NCI-H2029 treated with DMSO at 0.1 percent for 48 hours (cell line): ENCODE measurements around the gene NR2F1.

ENCODE experiments used
- DNase-seq: peaks from one replicate; lab custom pipeline; 2025; lab: John Stamatoyannopoulos, UW

Gene NR2F1

GRCh38 chr5:93604644-93605515 lies 21.9 kb downstream of the NR2F1 start:
- DNase-seq = no peak

- DNase-seq = no peak
These were observed 23.3 kb downstream of the NR2F1 start for GRCh38 chr5:93606382-93606752.

- no peak for DNase-seq
These were observed 24.6 kb downstream of the NR2F1 start for GRCh38 chr5:93607367-93608258.

GRCh38 chr5:93608855-93609254 lies 25.8 kb downstream of the NR2F1 start:
- DNase-seq = no peak

GRCh38 chr5:93609762-93610161 lies 26.7 kb downstream of the NR2F1 start:
- DNase-seq = no peak

GRCh38 chr5:93610581-93611272 lies 27.7 kb downstream of the NR2F1 start:
- DNase-seq = no peak

- DNase-seq = no peak
These were observed 28.4 kb downstream of the NR2F1 start for GRCh38 chr5:93611273-93611975.

- no peak for DNase-seq
These were observed 29.2 kb downstream of the NR2F1 start for GRCh38 chr5:93611976-93612854.

- DNase-seq = no peak
These were observed 29.8 kb downstream of the NR2F1 start for GRCh38 chr5:93612855-93613243.

- DNase-seq = no peak
These were observed 33.6 kb downstream of the NR2F1 start for GRCh38 chr5:93616538-93617174.

GRCh38 chr5:93620487-93621326 lies 37.7 kb downstream of the NR2F1 start:
- DNase-seq = peak; percentile 57

GRCh38 chr5:93621327-93621798 lies 38.3 kb downstream of the NR2F1 start:
- DNase-seq = peak; percentile 43

GRCh38 chr5:93622240-93622885 lies 39.3 kb downstream of the NR2F1 start:
- DNase-seq = peak; percentile 24

GRCh38 chr5:93623153-93623552 lies 40.1 kb downstream of the NR2F1 start:
- no peak for DNase-seq

- DNase-seq = no peak
These were observed 43.8 kb downstream of the NR2F1 start for GRCh38 chr5:93626801-93627200.

GRCh38 chr5:93632327-93632726 lies 49.3 kb downstream of the NR2F1 start:
- no peak for DNase-seq

- DNase-seq = no peak
These were observed 53.0 kb downstream of the NR2F1 start for GRCh38 chr5:93635991-93636390.

GRCh38 chr5:93636837-93637236 lies 53.8 kb downstream of the NR2F1 start:
- DNase-seq = no peak

- DNase-seq = no peak
These were observed 54.7 kb downstream of the NR2F1 start for GRCh38 chr5:93637697-93638096.
